Tibial artery (tissue), 4 donors: ENCODE results near the gene SULT1C4.

Experiments
- DNase-seq, 2 donors: peaks; one replicate each; pipeline ENCODE4 v3.0.0-alpha.2; 2019
- H3K27ac ChIP-seq, 2 donors: fragments of 200-600 bp; sonication (generic) in 1 of 2; 1 replicate in 1 of 2; 2 replicates in 1 of 2; pipeline ENCODE4 v1.5.1; 2018 to 2019; ENCODE audit warnings: mild to moderate bottlenecking in 1 of 2
- H3K27me3 ChIP-seq, 2 donors: fragments of 200-600 bp; sonication (generic) in 1 of 2; one replicate each; pipeline versions ENCODE4 v1.5.1 to v1.6.0; 2016 to 2019
- H3K36me3 ChIP-seq, 3 donors: fragments of 200-600 bp; sonication (generic) in 2 of 3; one replicate each; pipeline ENCODE4 v1.5.1; 2016 to 2019; ENCODE audit warnings: mild to moderate bottlenecking in 2 of 3
- H3K4me1 ChIP-seq, 4 donors: fragments of 200-600 bp; sonication (generic) in 2 of 4; 1 replicate in 3 of 4; 2 replicates in 1 of 4; pipeline ENCODE4 v1.5.1; 2016 to 2019
- H3K4me3 ChIP-seq, 2 donors: fragments of 200-600 bp; sonication (generic) in 1 of 2; 1 replicate in 1 of 2; 2 replicates in 1 of 2; pipeline ENCODE4 v1.5.1; 2018 to 2019; ENCODE audit warnings: mild to moderate bottlenecking in 2 of 2
- H3K9me3 ChIP-seq, 3 donors: fragments of 200-600 bp; sonication (generic) in 1 of 3; one replicate each; pipeline ENCODE4 v1.5.1; 2016 to 2019
- intact Hi-C: fragments of 100-400 bp; cut with DNase I; formaldehyde crosslinking; loops from one replicate; pipeline ENCODE4 v1.15.0; 2023; ENCODE audit warnings: low total_unique reads
- TF ChIP-seq, protein P1 (sequence below), 2 experiments: fragments of 200-600 bp in 1 of 2; fragments of 450-650 bp in 1 of 2; IDR thresholded peaks; one replicate each; pipeline ENCODE4 v1.5.1; 2017 to 2019; ENCODE audit warnings: antibody characterized with exemption in 2 of 2, mild to moderate bottlenecking in 1 of 2, moderate library complexity in 1 of 2

The SULT1C4 gene

DNA sequence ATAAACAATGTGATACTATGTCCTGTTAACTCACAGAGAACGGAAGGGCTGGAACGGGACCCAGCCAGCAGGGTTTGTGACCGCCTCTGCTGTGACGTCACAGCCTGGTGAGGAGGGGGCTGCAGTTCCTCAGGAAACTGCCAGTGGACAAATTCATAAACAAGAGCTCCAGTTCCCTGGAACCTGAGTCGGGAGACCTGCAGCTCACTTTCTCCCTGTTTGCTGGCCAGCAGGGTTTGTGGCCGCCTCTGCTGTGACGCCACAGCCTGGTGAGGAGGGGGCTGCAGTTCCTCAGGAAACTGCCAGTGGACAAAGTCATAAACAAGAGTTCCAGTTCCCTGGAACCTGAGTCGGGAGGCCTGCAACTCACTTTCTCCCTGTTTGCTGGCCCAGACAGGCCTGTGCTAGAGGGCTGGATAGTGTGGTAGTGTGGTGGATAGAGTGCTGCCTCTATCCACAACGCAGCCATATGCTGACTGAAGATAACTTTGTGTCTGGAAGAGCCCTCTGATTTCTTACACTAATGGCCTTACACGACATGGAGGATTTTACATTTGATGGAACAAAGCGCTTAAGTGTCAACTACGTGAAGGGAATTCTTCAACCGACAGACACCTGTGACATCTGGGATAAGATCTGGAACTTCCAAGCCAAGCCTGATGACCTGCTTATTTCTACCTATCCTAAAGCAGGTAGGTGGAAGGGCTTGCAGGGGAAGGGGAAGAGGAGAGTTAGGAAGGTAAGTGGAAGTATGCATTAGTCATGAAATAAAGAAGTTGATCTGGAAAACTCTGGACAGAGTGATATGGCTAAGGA, at the start of gene SULT1C4:
TSS of gene SULT1C4 (plus strand) at position 140 of the 816 bp plus-strand sequence. CDS start at position 524, 384 bp downstream.
- intact Hi-C loops, result no loop called here
- H3K9me3 ChIP-seq, result peaks cover 0 to 2% (median 0%) of the 10 kb centered on the region in 3 donors
- DNase-seq, result peak in 1 of 2 donors; percentile 32
- no peak within 1 kb of the TSS for H3K27ac ChIP-seq
- TF ChIP-seq, protein P1, sequence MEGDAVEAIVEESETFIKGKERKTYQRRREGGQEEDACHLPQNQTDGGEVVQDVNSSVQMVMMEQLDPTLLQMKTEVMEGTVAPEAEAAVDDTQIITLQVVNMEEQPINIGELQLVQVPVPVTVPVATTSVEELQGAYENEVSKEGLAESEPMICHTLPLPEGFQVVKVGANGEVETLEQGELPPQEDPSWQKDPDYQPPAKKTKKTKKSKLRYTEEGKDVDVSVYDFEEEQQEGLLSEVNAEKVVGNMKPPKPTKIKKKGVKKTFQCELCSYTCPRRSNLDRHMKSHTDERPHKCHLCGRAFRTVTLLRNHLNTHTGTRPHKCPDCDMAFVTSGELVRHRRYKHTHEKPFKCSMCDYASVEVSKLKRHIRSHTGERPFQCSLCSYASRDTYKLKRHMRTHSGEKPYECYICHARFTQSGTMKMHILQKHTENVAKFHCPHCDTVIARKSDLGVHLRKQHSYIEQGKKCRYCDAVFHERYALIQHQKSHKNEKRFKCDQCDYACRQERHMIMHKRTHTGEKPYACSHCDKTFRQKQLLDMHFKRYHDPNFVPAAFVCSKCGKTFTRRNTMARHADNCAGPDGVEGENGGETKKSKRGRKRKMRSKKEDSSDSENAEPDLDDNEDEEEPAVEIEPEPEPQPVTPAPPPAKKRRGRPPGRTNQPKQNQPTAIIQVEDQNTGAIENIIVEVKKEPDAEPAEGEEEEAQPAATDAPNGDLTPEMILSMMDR (IDR thresholded peaks at IDR 0.05), result no peak
- no peaks in the 10 kb centered on the region for H3K27me3 ChIP-seq
- peaks cover 0 to 10% (median 3%) of the 10 kb centered on the region in 4 donors for H3K4me1 ChIP-seq
- H3K36me3 ChIP-seq, result no peaks in the 10 kb centered on the region
- peak within 1 kb of the TSS; percentile 27 to 29 for H3K4me3 ChIP-seq

DNA sequence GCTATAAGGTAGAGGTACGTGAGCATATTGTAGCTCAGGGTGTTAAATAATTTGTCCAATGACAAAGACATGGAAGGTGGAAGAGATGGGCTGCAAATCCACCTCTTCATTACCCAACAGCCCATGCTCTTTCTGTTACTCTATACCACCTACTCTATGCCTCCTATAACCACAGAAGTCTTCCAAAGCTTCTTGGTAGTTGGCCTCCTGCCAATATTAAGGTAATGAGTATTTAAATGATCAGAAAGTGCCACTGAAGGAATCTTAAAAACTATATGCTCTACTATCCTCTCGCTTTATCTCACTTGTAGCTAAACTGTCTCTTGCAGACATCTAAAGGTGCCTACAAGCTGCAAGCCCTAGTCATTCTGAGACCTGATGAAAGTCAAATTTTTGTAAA, 48.0 kb upstream of the SULT1C4 start:
- intact Hi-C loops, result no loop called here
- DNase-seq, result no peak
- Histone ChIP-seq H3K9me3 (no peaks in the 10 kb centered on the region), H3K27me3 (no peaks in the 10 kb centered on the region), H3K4me3 (no peak overlapping the region), H3K27ac (no peak overlapping the region), H3K4me1 (no peaks in the 10 kb centered on the region), H3K36me3 (no peaks in the 10 kb centered on the region)
- TF ChIP-seq, protein P1 (IDR thresholded peaks at IDR 0.05), result no peak

DNA sequence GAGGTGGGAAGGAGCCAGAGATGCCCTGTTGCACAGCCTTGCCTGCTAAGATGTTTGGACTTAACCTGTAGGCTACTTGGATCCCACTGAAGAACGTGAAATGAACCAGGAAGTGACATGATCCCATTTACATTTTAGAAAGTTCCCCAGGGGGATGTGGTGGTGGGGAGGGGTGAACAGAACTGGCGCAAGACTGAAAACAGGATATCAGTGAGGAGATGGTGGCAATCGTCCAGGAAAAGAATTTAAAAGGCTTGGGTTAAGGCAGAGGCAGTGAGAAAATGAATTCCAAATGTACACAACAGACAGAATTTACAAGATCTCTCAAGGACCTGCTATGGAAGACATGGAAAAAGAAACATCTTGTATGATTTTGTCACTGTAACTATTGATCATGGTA, 46.8 kb upstream of the SULT1C4 start:
- no peaks in the 10 kb centered on the region for H3K27me3 ChIP-seq
- H3K4me3 ChIP-seq, result no peak overlapping the region
- intact Hi-C loops, result no loop called here
- H3K36me3 ChIP-seq, result no peaks in the 10 kb centered on the region
- no peaks in the 10 kb centered on the region for H3K4me1 ChIP-seq
- DNase-seq, result no peak
- TF ChIP-seq, protein P1 (IDR thresholded peaks at IDR 0.05), result no peak
- no peak overlapping the region for H3K27ac ChIP-seq
- H3K9me3 ChIP-seq, result no peaks in the 10 kb centered on the region

DNA sequence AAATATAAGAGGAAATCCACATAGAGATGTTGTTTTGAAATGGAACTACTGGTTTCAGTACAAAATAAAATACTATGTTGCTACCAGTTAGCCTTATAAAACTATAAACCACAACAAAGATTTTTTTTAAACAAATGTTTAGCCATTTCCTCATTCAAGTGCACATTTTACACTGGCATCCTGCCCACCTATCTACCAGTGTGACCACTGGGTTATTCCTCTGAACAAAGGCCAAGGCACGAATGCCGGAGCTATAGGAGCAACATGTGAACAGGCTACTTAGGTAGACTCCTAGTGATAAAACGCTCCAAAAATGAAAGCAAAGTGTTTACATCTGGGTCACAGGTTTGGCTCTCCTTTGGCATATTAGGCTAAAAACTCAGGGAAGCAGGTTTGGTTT, 31.8 kb upstream of the SULT1C4 start:
- Histone ChIP-seq H3K27me3 (no peaks in the 10 kb centered on the region), H3K4me1 (no peaks in the 10 kb centered on the region), H3K27ac (no peak overlapping the region), H3K36me3 (no peaks in the 10 kb centered on the region), H3K9me3 (no peaks in the 10 kb centered on the region), H3K4me3 (no peak overlapping the region)
- no peak for DNase-seq
- TF ChIP-seq, protein P1 (IDR thresholded peaks at IDR 0.05), result no peak
- intact Hi-C loops, result no loop called here

DNA sequence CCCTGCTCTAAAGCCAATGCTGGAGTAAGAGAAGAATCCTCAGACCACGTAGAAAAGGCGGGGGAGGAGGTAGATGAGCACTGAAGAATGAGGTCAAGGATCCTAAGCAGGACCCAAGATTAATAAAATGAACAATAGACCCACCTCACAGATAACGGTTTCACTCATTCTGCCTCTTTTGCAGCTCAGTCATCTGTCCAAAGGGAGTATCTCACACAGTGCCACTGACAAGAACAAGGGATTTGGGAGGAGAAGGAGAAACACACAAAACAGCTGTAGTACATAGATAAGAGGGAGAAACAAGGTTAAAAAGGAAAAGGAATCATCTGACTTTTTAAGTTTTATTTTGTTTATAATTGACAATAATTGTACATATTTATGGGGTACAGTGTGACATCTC, 30.9 kb upstream of the SULT1C4 start:
- TF ChIP-seq, protein P1 (IDR thresholded peaks at IDR 0.05), result no peak
- Histone ChIP-seq H3K9me3 (no peaks in the 10 kb centered on the region), H3K27me3 (no peaks in the 10 kb centered on the region), H3K4me1 (no peaks in the 10 kb centered on the region), H3K27ac (no peak overlapping the region), H3K4me3 (no peak overlapping the region), H3K36me3 (no peaks in the 10 kb centered on the region)
- intact Hi-C loops, result no loop called here
- DNase-seq, result no peak
